ENCODE results near the gene NDUFS7.
"Not testable (repeated sequence)": the region's sequence is repeated elsewhere in the genome, so short reads cannot be mapped to it uniquely, and the experiment has no call there.

NDUFS7 gene

GRCh38 chr19:1420085-1420484, 36.4 kb downstream of the NDUFS7 start:
- intact Hi-C loops (cut with micrococcal nuclease); H3K27me3 Mint-ChIP-seq; H3K9me3 Mint-ChIP-seq; H3K4me3 Mint-ChIP-seq; H3K27ac Mint-ChIP-seq: not testable (repeated sequence)
- H3K36me3 Mint-ChIP-seq (ENCODE audit: low read depth): peaks cover 97% of the 10 kb centered on the region
- peaks cover 28% of the 10 kb centered on the region for H3K4me1 Mint-ChIP-seq (ENCODE audit: low read depth)

GRCh38 chr19:1420590-1420989, 36.9 kb downstream of the NDUFS7 start:
- intact Hi-C loops (cut with micrococcal nuclease): no loop called here
- no peaks in the 10 kb centered on the region for H3K27me3 Mint-ChIP-seq
- no peak overlapping the region for H3K27ac Mint-ChIP-seq
- no peak overlapping the region for H3K4me3 Mint-ChIP-seq
- peaks cover 100% of the 10 kb centered on the region for H3K36me3 Mint-ChIP-seq (ENCODE audit: low read depth)
- peaks cover 23% of the 10 kb centered on the region for H3K4me1 Mint-ChIP-seq (ENCODE audit: low read depth)
- no peaks in the 10 kb centered on the region for H3K9me3 Mint-ChIP-seq

- Mint-ChIP-seq H3K4me1 (ENCODE audit: low read depth) (peaks cover 15% of the 10 kb centered on the region), H3K36me3 (ENCODE audit: low read depth) (peaks cover 100% of the 10 kb centered on the region), H3K4me3 (no peak overlapping the region), H3K27me3 (no peaks in the 10 kb centered on the region), H3K9me3 (no peaks in the 10 kb centered on the region), H3K27ac (no peak overlapping the region)
- intact Hi-C loops (cut with micrococcal nuclease): no loop called here
These were observed 37.7 kb downstream of the NDUFS7 start for GRCh38 chr19:1421218-1421957.

- Mint-ChIP-seq H3K4me3 (no peak overlapping the region), H3K36me3 (ENCODE audit: low read depth) (peaks cover 100% of the 10 kb centered on the region), H3K27me3 (no peaks in the 10 kb centered on the region), H3K9me3 (no peaks in the 10 kb centered on the region), H3K4me1 (ENCODE audit: low read depth) (peaks cover 9% of the 10 kb centered on the region), H3K27ac (peak overlapping the region; percentile 50)
- intact Hi-C loops (cut with micrococcal nuclease): no loop called here
These were observed 38.2 kb downstream of the NDUFS7 start for GRCh38 chr19:1421958-1422305.

GRCh38 chr19:1422360-1422759, 38.7 kb downstream of the NDUFS7 start:
- Mint-ChIP-seq H3K4me3 (no peak overlapping the region), H3K27ac (peak overlapping the region; percentile 50), H3K36me3 (ENCODE audit: low read depth) (peaks cover 100% of the 10 kb centered on the region), H3K9me3 (no peaks in the 10 kb centered on the region), H3K4me1 (ENCODE audit: low read depth) (peaks cover 5% of the 10 kb centered on the region), H3K27me3 (no peaks in the 10 kb centered on the region)
- intact Hi-C loops (cut with micrococcal nuclease): no loop called here

- Mint-ChIP-seq H3K4me3 (no peak overlapping the region), H3K27ac (peak overlapping the region; percentile 50), H3K9me3 (no peaks in the 10 kb centered on the region), H3K4me1 (ENCODE audit: low read depth) (no peaks in the 10 kb centered on the region), H3K36me3 (ENCODE audit: low read depth) (peaks cover 100% of the 10 kb centered on the region), H3K27me3 (no peaks in the 10 kb centered on the region)
- intact Hi-C loops (cut with micrococcal nuclease): no loop called here
These were observed 39.2 kb downstream of the NDUFS7 start for GRCh38 chr19:1422943-1423342.

- Mint-ChIP-seq H3K36me3 (ENCODE audit: low read depth) (peaks cover 100% of the 10 kb centered on the region), H3K4me3 (no peak overlapping the region)
These were observed 39.9 kb downstream of the NDUFS7 start for GRCh38 chr19:1423436-1424191.

GRCh38 chr19:1424192-1424955, 40.7 kb downstream of the NDUFS7 start:
- Mint-ChIP-seq H3K27me3 (no peaks in the 10 kb centered on the region), H3K4me3 (no peak overlapping the region), H3K27ac (peak overlapping the region; percentile 26), H3K4me1 (ENCODE audit: low read depth) (no peaks in the 10 kb centered on the region), H3K36me3 (ENCODE audit: low read depth) (peaks cover 100% of the 10 kb centered on the region), H3K9me3 (no peaks in the 10 kb centered on the region)
- intact Hi-C loops (cut with micrococcal nuclease): no loop called here

More at GRCh38 chr19:1423436-1424191, 39.9 kb downstream of the NDUFS7 start:
- intact Hi-C loops (cut with micrococcal nuclease): no loop called here
- Mint-ChIP-seq H3K4me1 (ENCODE audit: low read depth) (no peaks in the 10 kb centered on the region), H3K9me3 (no peaks in the 10 kb centered on the region), H3K27me3 (no peaks in the 10 kb centered on the region), H3K27ac (peak overlapping the region; percentile 26)

GRCh38 chr19:1425102-1425837, 41.6 kb downstream of the NDUFS7 start:
- Mint-ChIP-seq H3K36me3 (ENCODE audit: low read depth) (peaks cover 100% of the 10 kb centered on the region), H3K4me1 (ENCODE audit: low read depth) (no peaks in the 10 kb centered on the region), H3K27me3 (no peaks in the 10 kb centered on the region), H3K27ac (no peak overlapping the region), H3K9me3 (no peaks in the 10 kb centered on the region), H3K4me3 (no peak overlapping the region)
- intact Hi-C loops (cut with micrococcal nuclease): no loop called here

- Mint-ChIP-seq H3K27ac (no peak overlapping the region), H3K36me3 (ENCODE audit: low read depth) (peaks cover 100% of the 10 kb centered on the region), H3K27me3 (no peaks in the 10 kb centered on the region), H3K4me3 (no peak overlapping the region), H3K9me3 (no peaks in the 10 kb centered on the region), H3K4me1 (ENCODE audit: low read depth) (no peaks in the 10 kb centered on the region)
- intact Hi-C loops (cut with micrococcal nuclease): no loop called here
These were observed 42.2 kb downstream of the NDUFS7 start for GRCh38 chr19:1425902-1426301.

GRCh38 chr19:1426736-1427135, 43.0 kb downstream of the NDUFS7 start:
- Mint-ChIP-seq H3K4me3 (no peak overlapping the region), H3K9me3 (no peaks in the 10 kb centered on the region), H3K4me1 (ENCODE audit: low read depth) (no peaks in the 10 kb centered on the region), H3K27me3 (no peaks in the 10 kb centered on the region), H3K36me3 (ENCODE audit: low read depth) (peaks cover 100% of the 10 kb centered on the region), H3K27ac (no peak overlapping the region)
- intact Hi-C loops (cut with micrococcal nuclease): no loop called here

GRCh38 chr19:1427221-1427920, 43.7 kb downstream of the NDUFS7 start:
- H3K27me3 Mint-ChIP-seq: no peaks in the 10 kb centered on the region
- H3K4me3 Mint-ChIP-seq: no peak overlapping the region
- no peaks in the 10 kb centered on the region for H3K4me1 Mint-ChIP-seq (ENCODE audit: low read depth)
- H3K9me3 Mint-ChIP-seq: no peaks in the 10 kb centered on the region
- H3K27ac Mint-ChIP-seq: no peak overlapping the region
- intact Hi-C loops (cut with micrococcal nuclease): no loop called here
- H3K36me3 Mint-ChIP-seq (ENCODE audit: low read depth): peaks cover 100% of the 10 kb centered on the region

- intact Hi-C loops (cut with micrococcal nuclease): no loop called here
- peaks cover 2% of the 10 kb centered on the region for H3K4me1 Mint-ChIP-seq (ENCODE audit: low read depth)
- H3K9me3 Mint-ChIP-seq: no peaks in the 10 kb centered on the region
- no peak overlapping the region for H3K27ac Mint-ChIP-seq
- H3K27me3 Mint-ChIP-seq: no peaks in the 10 kb centered on the region
- H3K36me3 Mint-ChIP-seq (ENCODE audit: low read depth): peaks cover 100% of the 10 kb centered on the region
- no peak overlapping the region for H3K4me3 Mint-ChIP-seq
These were observed 45.2 kb downstream of the NDUFS7 start for GRCh38 chr19:1428738-1429391.

All from dendritic cell treated with granulocyte-macrophage colony-stimulating factor and Interleukin-4, amounts not matched to agents 40 ng/mL and 50 ng/mL, for 4 days (primary cell).